Sigmoid colon (tissue), 3 donors: Measurements from ENCODE around the gene CCDC63.

Experiments
- POLR2A ChIP-seq, 2 donors: fragments of 450-650 bp; IDR thresholded peaks; one replicate each; pipeline ENCODE4 v1.6.1; 2016; ENCODE audit warnings: antibody characterized with exemption in 2 of 2, mild to moderate bottlenecking in 2 of 2, moderate library complexity in 2 of 2
- TF ChIP-seq, protein P1 (sequence below), 4 experiments: fragments of 450-650 bp in 3 of 4; fragments of 200-600 bp in 1 of 4; IDR thresholded peaks; one replicate each; pipeline ENCODE4 v1.5.1; 2016 to 2019; ENCODE audit warnings: antibody characterized with exemption in 4 of 4, mild to moderate bottlenecking in 3 of 4, moderate library complexity in 2 of 4

GRCh38 chr12:110813285-110813684, 33.5 kb upstream of the CCDC63 start:
- no peak for TF ChIP-seq POLR2A (IDR thresholded peaks at IDR 0.05)
- TF ChIP-seq, protein P1, sequence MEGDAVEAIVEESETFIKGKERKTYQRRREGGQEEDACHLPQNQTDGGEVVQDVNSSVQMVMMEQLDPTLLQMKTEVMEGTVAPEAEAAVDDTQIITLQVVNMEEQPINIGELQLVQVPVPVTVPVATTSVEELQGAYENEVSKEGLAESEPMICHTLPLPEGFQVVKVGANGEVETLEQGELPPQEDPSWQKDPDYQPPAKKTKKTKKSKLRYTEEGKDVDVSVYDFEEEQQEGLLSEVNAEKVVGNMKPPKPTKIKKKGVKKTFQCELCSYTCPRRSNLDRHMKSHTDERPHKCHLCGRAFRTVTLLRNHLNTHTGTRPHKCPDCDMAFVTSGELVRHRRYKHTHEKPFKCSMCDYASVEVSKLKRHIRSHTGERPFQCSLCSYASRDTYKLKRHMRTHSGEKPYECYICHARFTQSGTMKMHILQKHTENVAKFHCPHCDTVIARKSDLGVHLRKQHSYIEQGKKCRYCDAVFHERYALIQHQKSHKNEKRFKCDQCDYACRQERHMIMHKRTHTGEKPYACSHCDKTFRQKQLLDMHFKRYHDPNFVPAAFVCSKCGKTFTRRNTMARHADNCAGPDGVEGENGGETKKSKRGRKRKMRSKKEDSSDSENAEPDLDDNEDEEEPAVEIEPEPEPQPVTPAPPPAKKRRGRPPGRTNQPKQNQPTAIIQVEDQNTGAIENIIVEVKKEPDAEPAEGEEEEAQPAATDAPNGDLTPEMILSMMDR (IDR thresholded peaks at IDR 0.05) = no peak
